Body of pancreas (tissue), 4 donors: ENCODE data around the gene APBA1. TPM values are rescaled to one million over a fixed set of nuclear protein-coding genes. Genes with fewer than 3 reads are reported as not detected.

Experiments
- ATAC-seq: fragments of 150-250 bp; one replicate; pipeline ENCODE4 v1.9.1; 2016
- DNase-seq, 4 donors: peaks; one replicate each; pipeline ENCODE4 v3.0.0-alpha.2; 2019
- H3K27ac ChIP-seq, 4 donors: fragments of 200-600 bp; sonication (generic); 1 replicate in 3 of 4; 2 replicates in 1 of 4; pipeline versions ENCODE4 v1.5.1 to v1.6.1; 2016 to 2019; ENCODE audit warnings: mild to moderate bottlenecking in 1 of 4, mixed read lengths in 1 of 4, moderate library complexity in 1 of 4
- H3K27me3 ChIP-seq, 2 donors: fragments of 200-600 bp; sonication (generic); one replicate each; pipeline ENCODE4 v1.6.0; 2016; ENCODE audit warnings: mild to moderate bottlenecking in 1 of 2
- H3K36me3 ChIP-seq, 2 donors: fragments of 200-600 bp; sonication (generic); replicated peaks in 1 of 2; 2 replicates each; pipeline ENCODE4 v1.5.1; 2016; ENCODE audit warnings: low read depth in 2 of 2; ENCODE audit not compliant: insufficient read depth in 1 of 2
- H3K4me1 ChIP-seq: fragments of 200-600 bp; sonication (generic); one replicate; pipeline ENCODE4 v1.6.0; 2016
- H3K4me3 ChIP-seq, 2 donors: fragments of 200-600 bp; sonication (generic); 1 replicate in 1 of 2; 2 replicates in 1 of 2; pipeline ENCODE4 v1.5.1; 2016 to 2019
- H3K9me3 ChIP-seq, 3 donors: fragments of 200-600 bp; sonication (generic); 1 replicate in 2 of 3; 2 replicates in 1 of 3; pipeline ENCODE4 v1.5.1; 2016
- CTCF ChIP-seq, 7 experiments: fragments of 450-650 bp in 4 of 7; fragments of 200-600 bp in 3 of 7; sonication (generic) in 3 of 7; IDR thresholded peaks; one replicate each; pipeline ENCODE4 v1.5.1; 2016 to 2019; ENCODE audit warnings: antibody characterized with exemption in 7 of 7
- POLR2A ChIP-seq, 3 donors: fragments of 450-650 bp; IDR thresholded peaks; one replicate each; pipeline ENCODE4 v1.6.1; 2016; ENCODE audit warnings: antibody characterized with exemption in 3 of 3, mild to moderate bottlenecking in 2 of 3
- WGBS, 2 donors: methylation state at CpG; one replicate each; pipeline ENCODE4 v1.1.5; 2017; 5-methylcytosine and 5-hydroxymethylcytosine counted together
- intact Hi-C: fragments of 100-400 bp; cut with DNase I; formaldehyde crosslinking; loops from one replicate; pipeline ENCODE4 v1.15.1; 2023
- total RNA-seq, 2 donors: library from RNA; depleted of rRNA; stranded (reverse); fragments of >200 nt; gene quantifications; one replicate each; pipeline ENCODE4 v1.1.0, GENCODE V29; 2016

Gene APBA1
- total RNA-seq, 2 donors from 2014 or later = 3.3 to 3.6 TPM

GRCh38 chr9:69476797-69477196 lies 195.4 kb downstream of the APBA1 start:
- H3K4me1 ChIP-seq = no peaks in the 10 kb centered on the region
- WGBS, 2 donors = 70 to 82% methylated on average over 5 to 7 of the region's 7 CpGs
- H3K27me3 ChIP-seq = no peaks in the 10 kb centered on the region
- intact Hi-C loops = no loop called here
- ATAC-seq = no peak
- H3K27ac ChIP-seq = no peak overlapping the region
- H3K36me3 ChIP-seq = no peaks in the 10 kb centered on the region
- no peak overlapping the region for H3K4me3 ChIP-seq
- TF ChIP-seq CTCF (IDR thresholded peaks at IDR 0.05) = no peak
- no peak for TF ChIP-seq POLR2A (IDR thresholded peaks at IDR 0.05)
- no peak for DNase-seq
- no peaks in the 10 kb centered on the region for H3K9me3 ChIP-seq

GRCh38 chr9:69476016-69476415 lies 196.2 kb downstream of the APBA1 start:
- Histone ChIP-seq H3K27me3 (no peaks in the 10 kb centered on the region), H3K36me3 (no peaks in the 10 kb centered on the region), H3K9me3 (no peaks in the 10 kb centered on the region), H3K4me1 (no peaks in the 10 kb centered on the region), H3K4me3 (no peak overlapping the region), H3K27ac (no peak overlapping the region)
- ATAC-seq = no peak
- DNase-seq = no peak
- WGBS, 2 donors = 76 to 83% methylated on average over 6 of the region's 6 CpGs
- TF ChIP-seq POLR2A (IDR thresholded peaks at IDR 0.05) = no peak
- no peak for TF ChIP-seq CTCF (IDR thresholded peaks at IDR 0.05)
- intact Hi-C loops = no loop called here

DNA sequence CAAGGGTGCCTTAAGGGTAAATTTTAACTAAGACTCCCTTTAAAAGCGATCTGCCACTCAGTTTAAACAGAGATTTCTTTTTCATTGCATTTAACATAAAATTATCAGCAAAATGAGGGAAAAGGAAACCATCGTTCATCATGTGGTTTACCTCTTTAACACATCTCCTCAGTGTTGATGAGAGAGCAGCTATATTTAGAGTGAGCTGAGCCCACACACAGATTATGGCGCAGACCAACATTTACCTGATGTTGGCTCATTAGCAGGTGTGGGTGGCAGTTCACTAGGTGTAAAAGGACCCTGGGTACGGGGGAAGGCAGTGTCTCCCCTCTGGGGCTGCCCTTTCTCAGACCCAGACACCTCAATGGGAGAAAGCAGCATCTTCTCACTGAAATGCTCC lies 197.3 kb downstream of the APBA1 start:
- DNase-seq = no peak
- WGBS, 2 donors = 68 to 69% methylated on average over 4 of the region's 4 CpGs
- Histone ChIP-seq H3K4me3 (no peak overlapping the region), H3K36me3 (no peaks in the 10 kb centered on the region), H3K27me3 (no peaks in the 10 kb centered on the region), H3K27ac (no peak overlapping the region), H3K9me3 (no peaks in the 10 kb centered on the region), H3K4me1 (no peaks in the 10 kb centered on the region)
- ATAC-seq = no peak
- TF ChIP-seq CTCF (IDR thresholded peaks at IDR 0.05) (no peak), POLR2A (IDR thresholded peaks at IDR 0.05) (no peak)
- intact Hi-C loops = no loop called here

- no peaks in the 10 kb centered on the region for H3K27me3 ChIP-seq
- TF ChIP-seq POLR2A (IDR thresholded peaks at IDR 0.05) (no peak), CTCF (IDR thresholded peaks at IDR 0.05) (no peak)
- 61 to 68% methylated on average over 2 of the region's 2 CpGs for WGBS, 2 donors
- DNase-seq = no peak
- no peaks in the 10 kb centered on the region for H3K36me3 ChIP-seq
- no peak overlapping the region for H3K27ac ChIP-seq
- no peaks in the 10 kb centered on the region for H3K4me1 ChIP-seq
- no peak overlapping the region for H3K4me3 ChIP-seq
- ATAC-seq = no peak
- intact Hi-C loops = no loop called here
- H3K9me3 ChIP-seq = no peaks in the 10 kb centered on the region
Measured at GRCh38 chr9:69472101-69472620, 200.0 kb downstream of the APBA1 start.

- ATAC-seq (no peak), DNase-seq (no peak)
- no peaks in the 10 kb centered on the region for H3K4me1 ChIP-seq
- H3K9me3 ChIP-seq = no peaks in the 10 kb centered on the region
- intact Hi-C loops = no loop called here
- H3K27ac ChIP-seq = no peak overlapping the region
- H3K36me3 ChIP-seq = no peaks in the 10 kb centered on the region
- no peak for TF ChIP-seq CTCF (IDR thresholded peaks at IDR 0.05)
- H3K4me3 ChIP-seq = no peak overlapping the region
- H3K27me3 ChIP-seq = no peaks in the 10 kb centered on the region
- WGBS, 2 donors = 58 to 64% methylated on average over 2 of the region's 2 CpGs
Measured at GRCh38 chr9:69471433-69471832, 200.7 kb downstream of the APBA1 start.
